Ishikawa (cell line): ENCODE results near the gene KRTAP10-4.

Experiments
- MAX ChIP-seq: IDR thresholded peaks from 2 replicates; pipeline ENCODE4 v1.6.1; 2012
- REST ChIP-seq: IDR thresholded peaks from 2 replicates; pipeline ENCODE4 v1.6.1; 2012; ENCODE audit warnings: low read depth, mild to moderate bottlenecking
- TCF12 ChIP-seq: IDR thresholded peaks from 2 replicates; pipeline ENCODE4 v1.6.1; 2012; ENCODE audit warnings: low read depth

- no peak for TF ChIP-seq REST
- TF ChIP-seq MAX = no peak
- TF ChIP-seq TCF12 = no peak
Measured at GRCh38 chr21:44527983-44528633, 45.4 kb upstream of the KRTAP10-4 start.
